CD4-positive, CD25-positive, alpha-beta regulatory T cell (primary cell): ENCODE data around the gene FHIP2A. TPM values are rescaled to one million over a fixed set of nuclear protein-coding genes. Genes with fewer than 3 reads are reported as not detected.
"Not testable (repeated sequence)": the region's sequence is repeated elsewhere in the genome, so short reads cannot be mapped to it uniquely, and the experiment has no call there.

Source experiments
- ATAC-seq, 2 donors: fragments of 150-1000 bp; cut with Tn5 transposase; one replicate each; pipeline ENCODE4 v1.10.0; 2021; ENCODE audit warnings: low read depth in 2 of 2, moderate number of reproducible peaks in 2 of 2, moderate library complexity in 1 of 2
- DNase-seq, 3 donors: peaks; one replicate each; pipeline versions ENCODE4 v3.0.0 to v3.0.0-alpha.2; 2012 to 2022; ENCODE audit warnings: mixed read lengths in 1 of 3
- H3K27ac ChIP-seq: one replicate; pipeline ENCODE4 v1.7.0; 2013; ENCODE audit warnings: mild to moderate bottlenecking, low read length; ENCODE audit not compliant: insufficient read depth, poor library complexity, severe bottlenecking
- H3K27me3 ChIP-seq: one replicate; pipeline ENCODE4 v1.7.0; 2013; ENCODE audit warnings: low read length; ENCODE audit not compliant: control insufficient read depth, insufficient read depth
- H3K36me3 ChIP-seq: one replicate; pipeline ENCODE4 v1.7.0; 2013; ENCODE audit warnings: mild to moderate bottlenecking, low read length, moderate library complexity; ENCODE audit not compliant: control insufficient read depth, insufficient read depth
- H3K4me1 ChIP-seq: 2 replicates; pipeline ENCODE4 v1.7.0; 2013; ENCODE audit warnings: mild to moderate bottlenecking, low read length; ENCODE audit not compliant: insufficient read depth, control insufficient read depth, poor library complexity, severe bottlenecking
- H3K4me3 ChIP-seq: one replicate; pipeline ENCODE4 v1.7.0; 2013; ENCODE audit warnings: low read depth, mild to moderate bottlenecking, low read length, moderate library complexity
- H3K9me3 ChIP-seq, 2 experiments: 1 replicate in 1 of 2; 2 replicates in 1 of 2; pipeline ENCODE4 v1.7.0; 2013; ENCODE audit warnings: low read length in 2 of 2, mild to moderate bottlenecking in 1 of 2, moderate library complexity in 1 of 2; ENCODE audit not compliant: control insufficient read depth in 2 of 2
- H3K27ac Mint-ChIP-seq, 3 donors: one replicate each; pipeline ENCODE4 v1.8.0; 2020 to 2022; ENCODE audit warnings: mild to moderate bottlenecking in 3 of 3, mixed read lengths in 3 of 3, moderate library complexity in 2 of 3
- H3K27me3 Mint-ChIP-seq: one replicate; pipeline ENCODE4 v1.8.0; 2022; ENCODE audit warnings: mild to moderate bottlenecking, mixed read lengths
- H3K36me3 Mint-ChIP-seq: one replicate; pipeline ENCODE4 v1.8.0; 2020; ENCODE audit warnings: mixed read lengths
- H3K4me1 Mint-ChIP-seq, 4 donors: one replicate each; pipeline ENCODE4 v1.8.0; 2020 to 2022; ENCODE audit warnings: mixed read lengths in 4 of 4, mild to moderate bottlenecking in 1 of 4
- H3K4me3 Mint-ChIP-seq, 4 donors: one replicate each; pipeline ENCODE4 v1.8.0; 2020 to 2022; ENCODE audit warnings: mild to moderate bottlenecking in 4 of 4, mixed read lengths in 4 of 4, moderate library complexity in 3 of 4
- H3K9me3 Mint-ChIP-seq, 7 donors: one replicate each; pipeline ENCODE4 v1.8.0; 2020 to 2022; ENCODE audit warnings: mixed read lengths in 7 of 7, mild to moderate bottlenecking in 3 of 7, moderate library complexity in 2 of 7
- polyA plus RNA-seq, 4 donors: library from polyadenylated mRNA; unstranded; fragments of 300-500 nt; fragmentation: Illumina TruSeq; gene quantifications; one replicate each; pipeline ENCODE4 v1.2.3, GENCODE V29; 2021
- total RNA-seq: library from RNA; stranded (reverse); gene quantifications from one replicate; pipeline ENCODE4 v1.2.3, GENCODE V29; 2022

The FHIP2A gene
- total and polyA plus RNA-seq, 5 donors from 2014 or later, result 22.3 to 85.5 (median 31.7) TPM

DNA sequence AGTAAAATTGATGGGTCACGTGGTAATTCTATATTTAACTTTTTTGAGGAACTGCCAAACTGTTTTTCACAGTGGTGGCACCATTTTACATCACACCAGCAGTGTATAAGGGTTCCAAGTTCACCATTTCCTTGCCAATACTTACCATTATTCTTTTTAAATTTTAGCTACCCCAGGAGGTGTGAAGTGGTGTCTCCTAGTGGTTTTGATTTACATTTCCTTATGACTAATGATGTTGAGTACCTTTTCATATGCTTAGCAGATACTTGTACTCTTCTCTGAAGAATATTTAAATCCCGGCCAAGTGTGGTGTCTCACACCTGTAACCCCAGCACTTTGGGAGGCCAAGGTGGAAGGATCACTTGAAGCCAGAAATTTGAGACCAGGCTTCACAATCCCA, 28.5 kb downstream of the FHIP2A start:
- peaks cover 59% of the 10 kb centered on the region for H3K36me3 Mint-ChIP-seq
- peaks cover 0 to 34% (median 17%) of the 10 kb centered on the region in 4 donors for H3K4me1 Mint-ChIP-seq

GRCh38 chr10:114851336-114851735, 29.8 kb downstream of the FHIP2A start:
- Histone ChIP-seq H3K4me1 (no peaks in the 10 kb centered on the region), H3K27me3 (no peaks in the 10 kb centered on the region), H3K4me3 (no peak overlapping the region), H3K36me3 (peaks cover 89% of the 10 kb centered on the region), H3K27ac (no peak overlapping the region), H3K9me3 (no peaks in the 10 kb centered on the region)
- DNase-seq (no peak), ATAC-seq (no peak)
- no peak overlapping the region for H3K4me3 Mint-ChIP-seq
- H3K27ac Mint-ChIP-seq, result no peak overlapping the region
- H3K27me3 Mint-ChIP-seq, result no peaks in the 10 kb centered on the region
- peaks cover 8 to 46% (median 22%) of the 10 kb centered on the region in 4 donors for H3K4me1 Mint-ChIP-seq
- no peaks in the 10 kb centered on the region for H3K9me3 Mint-ChIP-seq
- H3K36me3 Mint-ChIP-seq, result peaks cover 57% of the 10 kb centered on the region

More for the DNA sequence above, 28.5 kb downstream of the FHIP2A start:
- Histone ChIP-seq H3K27me3 (no peaks in the 10 kb centered on the region), H3K4me1 (no peaks in the 10 kb centered on the region), H3K4me3 (no peak overlapping the region), H3K36me3 (peaks cover 89% of the 10 kb centered on the region), H3K27ac (no peak overlapping the region), H3K9me3 (no peaks in the 10 kb centered on the region)
- Mint-ChIP-seq H3K4me3 (no peak overlapping the region), H3K27ac (no peak overlapping the region), H3K9me3 (no peaks in the 10 kb centered on the region), H3K27me3 (no peaks in the 10 kb centered on the region)
- DNase-seq, result no peak
- no peak for ATAC-seq

- ATAC-seq (no peak), DNase-seq (no peak)
- no peaks in the 10 kb centered on the region for H3K27me3 ChIP-seq
- H3K36me3 ChIP-seq, result peaks cover 88% of the 10 kb centered on the region
- Mint-ChIP-seq H3K27ac (peak overlapping the region; percentile 53 to 78 (median 78)), H3K36me3 (peaks cover 54% of the 10 kb centered on the region), H3K4me3 (no peak overlapping the region), H3K27me3 (no peaks in the 10 kb centered on the region), H3K4me1 (peaks cover 14 to 53% (median 23%) of the 10 kb centered on the region in 4 donors), H3K9me3 (no peaks in the 10 kb centered on the region)
- H3K9me3 ChIP-seq, result no peaks in the 10 kb centered on the region
- no peak overlapping the region for H3K27ac ChIP-seq
- no peak overlapping the region for H3K4me3 ChIP-seq
- H3K4me1 ChIP-seq, result peaks cover 6% of the 10 kb centered on the region
Observed at GRCh38 chr10:114852197-114852596, 30.6 kb downstream of the FHIP2A start.

DNA sequence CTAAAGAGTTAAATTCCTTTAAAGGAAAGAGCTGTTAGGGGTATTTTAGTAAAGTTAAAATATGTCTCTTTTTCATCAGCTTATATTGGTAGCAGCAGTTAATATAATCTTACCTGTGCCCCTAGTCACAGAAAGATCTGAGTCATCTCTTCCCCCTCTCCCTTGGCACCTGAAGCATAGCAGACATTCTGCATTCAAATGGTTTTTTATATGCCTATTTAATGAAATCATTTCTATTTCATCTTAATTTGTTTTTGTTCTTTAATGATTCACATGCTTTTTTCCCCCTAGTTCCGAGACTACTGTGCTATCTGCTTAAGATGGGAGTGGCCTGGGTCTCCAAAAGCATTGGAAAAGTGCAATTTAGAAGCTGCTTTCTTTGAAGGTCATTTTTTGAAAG, 33.3 kb downstream of the FHIP2A start:
- ATAC-seq, result no peak
- no peak overlapping the region for H3K4me3 ChIP-seq
- Mint-ChIP-seq H3K4me3 (no peak overlapping the region), H3K27ac (no peak overlapping the region), H3K4me1 (peaks cover 16 to 50% (median 20%) of the 10 kb centered on the region in 4 donors), H3K27me3 (no peaks in the 10 kb centered on the region), H3K36me3 (peaks cover 47% of the 10 kb centered on the region), H3K9me3 (no peaks in the 10 kb centered on the region)
- DNase-seq, result no peak
- peaks cover 85% of the 10 kb centered on the region for H3K36me3 ChIP-seq
- peaks cover 7% of the 10 kb centered on the region for H3K4me1 ChIP-seq
- H3K27me3 ChIP-seq, result no peaks in the 10 kb centered on the region
- H3K9me3 ChIP-seq, result no peaks in the 10 kb centered on the region
- H3K27ac ChIP-seq, result no peak overlapping the region

DNA sequence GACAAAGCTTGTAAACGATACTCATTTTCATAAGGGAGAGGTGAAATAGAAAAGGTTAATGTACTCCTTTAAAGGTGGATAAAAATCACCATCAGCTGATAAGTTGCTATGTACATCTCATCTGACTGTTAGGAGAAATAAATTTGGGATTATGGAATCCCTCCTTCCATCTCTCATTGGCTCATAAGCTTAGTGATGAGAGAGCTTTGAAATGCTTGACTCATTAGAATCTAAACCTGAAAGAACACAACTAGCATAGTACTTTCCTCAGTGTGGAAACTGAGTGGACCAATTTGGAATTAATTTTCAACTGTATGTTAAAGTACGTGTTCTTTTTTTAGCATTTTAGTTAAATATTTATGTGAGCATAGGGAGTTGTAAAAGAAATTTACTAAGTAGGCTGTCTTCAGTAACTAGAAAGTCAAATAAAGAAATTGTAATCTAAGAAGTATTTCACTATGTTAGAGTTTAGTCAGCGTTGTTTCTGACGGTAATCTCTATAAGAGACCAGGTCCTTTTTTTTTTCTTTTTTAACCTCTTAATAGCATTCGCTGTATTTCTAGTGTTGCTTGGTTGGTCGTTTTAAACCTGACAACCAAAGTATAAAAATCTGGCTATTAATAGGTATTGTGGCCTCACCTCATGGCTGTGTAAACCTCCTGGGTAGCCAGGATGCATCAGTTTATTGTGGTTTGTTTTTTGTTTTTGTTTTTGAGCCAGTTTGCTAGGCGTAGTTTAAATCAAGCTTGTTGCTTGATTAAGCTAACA, 34.4 kb downstream of the FHIP2A start:
- Histone ChIP-seq H3K4me1 (peaks cover 7% of the 10 kb centered on the region), H3K27me3 (no peaks in the 10 kb centered on the region), H3K9me3 (no peaks in the 10 kb centered on the region), H3K36me3 (peaks cover 84% of the 10 kb centered on the region), H3K27ac (peak overlapping the region; percentile 62), H3K4me3 (peak overlapping the region; percentile 9)
- peak; percentile 44 to 61 for ATAC-seq
- Mint-ChIP-seq H3K9me3 (no peaks in the 10 kb centered on the region), H3K4me3 (peak overlapping the region in 3 of 4 donors; percentile 8 to 85 (median 59)), H3K4me1 (peaks cover 16 to 48% (median 19%) of the 10 kb centered on the region in 4 donors), H3K27me3 (no peaks in the 10 kb centered on the region), H3K36me3 (peaks cover 54% of the 10 kb centered on the region), H3K27ac (peak overlapping the region; percentile 27 to 80 (median 52))
- peak in 2 of 3 donors; percentile 9 to 24 for DNase-seq

- H3K36me3 Mint-ChIP-seq, result peaks cover 54% of the 10 kb centered on the region
- H3K27me3 Mint-ChIP-seq, result no peaks in the 10 kb centered on the region
- Histone ChIP-seq H3K27me3 (no peaks in the 10 kb centered on the region), H3K4me1 (peaks cover 7% of the 10 kb centered on the region), H3K36me3 (peaks cover 84% of the 10 kb centered on the region), H3K9me3 (no peaks in the 10 kb centered on the region), H3K27ac (peak overlapping the region; percentile 62), H3K4me3 (peak overlapping the region; percentile 9)
- peaks cover 16 to 48% (median 19%) of the 10 kb centered on the region in 4 donors for H3K4me1 Mint-ChIP-seq
- H3K4me3 Mint-ChIP-seq, result peak overlapping the region in 3 of 4 donors; percentile 8 to 85 (median 59)
- H3K9me3 Mint-ChIP-seq, result no peaks in the 10 kb centered on the region
- ATAC-seq, result peak in 1 of 2 donors; percentile 47
- DNase-seq, result peak in 1 of 3 donors; percentile 24
- H3K27ac Mint-ChIP-seq, result peak overlapping the region; percentile 27 to 80 (median 52)
Observed at GRCh38 chr10:114856544-114857287, 35.1 kb downstream of the FHIP2A start.

- Histone ChIP-seq H3K27ac (peak overlapping the region; percentile 62), H3K36me3 (peaks cover 81% of the 10 kb centered on the region)
- not testable (repeated sequence) for H3K4me1 ChIP-seq, H3K9me3 Mint-ChIP-seq, H3K4me3 ChIP-seq, ATAC-seq, H3K27me3 ChIP-seq, DNase-seq, H3K9me3 ChIP-seq, H3K4me3 Mint-ChIP-seq, H3K27me3 Mint-ChIP-seq
- H3K27ac Mint-ChIP-seq, result peak overlapping the region in 1 of 3 donors; percentile 56
- peaks cover 13 to 45% (median 19%) of the 10 kb centered on the region in 4 donors for H3K4me1 Mint-ChIP-seq
- peaks cover 51% of the 10 kb centered on the region for H3K36me3 Mint-ChIP-seq
Observed at GRCh38 chr10:114857288-114857565, 35.6 kb downstream of the FHIP2A start.
